Astrocyte (in vitro differentiated cells and primary cell): ENCODE results near the gene OSBP2. TPM values are rescaled to one million over a fixed set of nuclear protein-coding genes. Genes with fewer than 3 reads are reported as not detected.

Source experiments
- DNase-seq: peaks from one replicate; pipeline ENCODE4 v3.0.0-alpha.2; 2010; ENCODE audit warnings: low read depth
- FAIRE-seq: peaks from 2 replicates; lab custom pipeline; 2011; peaks lifted over from hg19 to GRCh38; lab: Jason Lieb, UNC
- H2AFZ ChIP-seq: 2 replicates; pipeline ENCODE4 v1.6.0; 2012; ENCODE audit warnings: low read depth, low read length, inconsistent platforms
- H3K27ac ChIP-seq: 2 replicates; pipeline ENCODE4 v1.5.1; 2011; ENCODE audit warnings: low read depth, low read length, inconsistent platforms
- H3K27me3 ChIP-seq: 2 replicates; pipeline ENCODE4 v1.6.0; 2011; ENCODE audit warnings: low read length, inconsistent platforms; ENCODE audit not compliant: insufficient read depth
- H3K36me3 ChIP-seq: 2 replicates; pipeline ENCODE4 v1.5.1; 2011; ENCODE audit warnings: low read length, inconsistent platforms; ENCODE audit not compliant: insufficient read depth
- H3K4me1 ChIP-seq: 2 replicates; pipeline ENCODE4 v1.5.1; 2011; ENCODE audit warnings: low read length, inconsistent platforms; ENCODE audit not compliant: insufficient read depth
- H3K4me2 ChIP-seq: 2 replicates; pipeline ENCODE4 v1.6.0; 2012; ENCODE audit warnings: low read length, inconsistent platforms
- H3K4me3 ChIP-seq: 2 replicates; pipeline ENCODE4 v1.5.1; 2011; ENCODE audit warnings: low read depth, mild to moderate bottlenecking, low read length, inconsistent platforms; ENCODE audit not compliant: insufficient read depth
- H3K79me2 ChIP-seq: 2 replicates; pipeline ENCODE4 v1.6.0; 2012; ENCODE audit warnings: mild to moderate bottlenecking, low read length, inconsistent platforms; ENCODE audit not compliant: insufficient read depth
- H3K9ac ChIP-seq: 2 replicates; pipeline ENCODE4 v1.6.0; 2012; ENCODE audit warnings: mild to moderate bottlenecking, low read length, inconsistent platforms
- H3K9me3 ChIP-seq: 2 replicates; pipeline ENCODE4 v1.5.1; 2012; ENCODE audit warnings: low read depth, mild to moderate bottlenecking, low read length, inconsistent platforms; ENCODE audit not compliant: insufficient read depth
- H4K20me1 ChIP-seq: 2 replicates; pipeline ENCODE4 v1.6.0; 2012; ENCODE audit warnings: low read length, inconsistent platforms; ENCODE audit not compliant: insufficient read depth
- H3K27ac Mint-ChIP-seq: one replicate; pipeline ENCODE4 v1.8.0; 2021; ENCODE audit warnings: mild to moderate bottlenecking, mixed read lengths; ENCODE audit not compliant: unreplicated experiment
- H3K27me3 Mint-ChIP-seq: one replicate; pipeline ENCODE4 v1.8.0; 2021; ENCODE audit warnings: low read depth, mixed read lengths; ENCODE audit not compliant: unreplicated experiment
- H3K36me3 Mint-ChIP-seq: one replicate; pipeline ENCODE4 v1.8.0; 2021; ENCODE audit warnings: low read depth, mixed read lengths; ENCODE audit not compliant: unreplicated experiment
- H3K4me1 Mint-ChIP-seq: one replicate; pipeline ENCODE4 v1.8.0; 2021; ENCODE audit warnings: low read depth, mixed read lengths; ENCODE audit not compliant: unreplicated experiment
- H3K4me3 Mint-ChIP-seq: one replicate; pipeline ENCODE4 v1.8.0; 2021; ENCODE audit warnings: mild to moderate bottlenecking, moderate library complexity, mixed read lengths; ENCODE audit not compliant: unreplicated experiment
- H3K9me3 Mint-ChIP-seq: one replicate; pipeline ENCODE4 v1.8.0; 2021; ENCODE audit warnings: mild to moderate bottlenecking, mixed read lengths; ENCODE audit not compliant: unreplicated experiment
- CTCF ChIP-seq: IDR thresholded peaks from 2 replicates; pipeline ENCODE4 v1.5.1; 2011; ENCODE audit warnings: low read depth, mild to moderate bottlenecking, inconsistent platforms, low read length, moderate library complexity; ENCODE audit not compliant: insufficient read depth
- EZH2 ChIP-seq: IDR thresholded peaks from 2 replicates; pipeline ENCODE4 v1.6.1; 2012; ENCODE audit warnings: mild to moderate bottlenecking, low read length, inconsistent platforms; ENCODE audit not compliant: insufficient read depth
- total RNA-seq: library from RNA; stranded (reverse); gene quantifications from 2 replicates; pipeline ENCODE4 v1.2.1, GENCODE V29; 2021

Gene OSBP2
- total RNA-seq, 1 donor from 2014 or later: 0.48 TPM

DNA sequence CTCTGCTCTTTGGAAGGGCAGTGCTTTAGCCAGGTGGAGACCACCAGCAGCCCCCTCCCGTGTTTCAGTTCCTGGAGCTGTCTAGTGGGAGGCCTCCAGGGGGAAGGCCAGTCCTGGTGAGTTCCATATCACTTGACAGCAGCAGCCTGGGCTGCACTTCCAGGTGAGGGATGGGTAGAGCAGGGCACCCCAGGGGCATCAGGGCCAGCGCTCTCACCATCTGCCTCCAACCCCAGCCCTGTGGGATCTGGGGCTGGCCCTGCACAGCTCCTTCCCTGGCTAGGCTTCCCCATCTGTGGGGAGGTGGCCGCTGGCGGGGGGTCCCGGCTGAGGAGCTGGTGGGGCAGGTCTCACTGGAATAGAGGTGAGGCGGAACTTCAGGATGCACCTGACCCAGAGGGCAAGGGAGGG lies 213.4 kb downstream of the OSBP2 start:
- Histone ChIP-seq H3K9me3 (no peaks in the 10 kb centered on the region), H3K36me3 (no peaks in the 10 kb centered on the region), H3K27me3 (no peaks in the 10 kb centered on the region), H2AFZ (no peak overlapping the region), H3K4me2 (no peak overlapping the region), H3K79me2 (no peaks in the 10 kb centered on the region), H3K27ac (no peak overlapping the region), H3K4me3 (no peak overlapping the region), H3K4me1 (no peaks in the 10 kb centered on the region), H4K20me1 (no peaks in the 10 kb centered on the region), H3K9ac (no peak overlapping the region)
- H3K27me3 Mint-ChIP-seq: no peaks in the 10 kb centered on the region
- TF ChIP-seq CTCF (no peak), EZH2 (no peak)
- H3K4me1 Mint-ChIP-seq: no peaks in the 10 kb centered on the region
- FAIRE-seq: no peak
- no peaks in the 10 kb centered on the region for H3K9me3 Mint-ChIP-seq
- DNase-seq: no peak
- H3K27ac Mint-ChIP-seq: no peak overlapping the region
- no peak overlapping the region for H3K4me3 Mint-ChIP-seq
- peaks cover 19% of the 10 kb centered on the region for H3K36me3 Mint-ChIP-seq

DNA sequence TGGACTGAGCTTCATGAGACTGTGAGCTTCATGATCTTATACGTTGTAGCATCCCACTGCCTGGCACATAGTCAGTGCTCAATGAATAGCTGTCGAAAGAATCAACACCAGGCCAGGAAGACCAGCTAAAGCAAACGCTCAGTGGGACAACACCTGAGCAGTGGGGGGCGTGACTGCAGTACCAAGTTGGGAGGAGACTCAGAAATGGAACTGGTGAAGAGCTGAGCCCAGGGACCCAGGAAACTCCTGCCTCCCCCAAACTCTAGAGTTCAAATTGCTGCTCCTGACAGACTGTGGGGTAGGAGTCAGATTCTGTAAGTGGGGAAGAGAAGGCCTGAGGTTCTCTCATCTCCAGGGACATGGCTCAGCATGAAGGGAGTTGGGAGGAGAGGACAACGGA lies 214.6 kb downstream of the OSBP2 start:
- Histone ChIP-seq H3K27ac (no peak overlapping the region), H4K20me1 (no peaks in the 10 kb centered on the region), H2AFZ (no peak overlapping the region), H3K4me3 (no peak overlapping the region), H3K4me2 (no peak overlapping the region), H3K27me3 (no peaks in the 10 kb centered on the region), H3K36me3 (no peaks in the 10 kb centered on the region), H3K4me1 (no peaks in the 10 kb centered on the region), H3K79me2 (no peaks in the 10 kb centered on the region), H3K9ac (no peak overlapping the region), H3K9me3 (no peaks in the 10 kb centered on the region)
- H3K9me3 Mint-ChIP-seq: no peaks in the 10 kb centered on the region
- FAIRE-seq (no peak), DNase-seq (no peak)
- no peak for TF ChIP-seq CTCF
- no peak for TF ChIP-seq EZH2
- no peaks in the 10 kb centered on the region for H3K27me3 Mint-ChIP-seq
- H3K27ac Mint-ChIP-seq: no peak overlapping the region
- H3K4me3 Mint-ChIP-seq: no peak overlapping the region
- no peaks in the 10 kb centered on the region for H3K4me1 Mint-ChIP-seq
- H3K36me3 Mint-ChIP-seq: peaks cover 11% of the 10 kb centered on the region

DNA sequence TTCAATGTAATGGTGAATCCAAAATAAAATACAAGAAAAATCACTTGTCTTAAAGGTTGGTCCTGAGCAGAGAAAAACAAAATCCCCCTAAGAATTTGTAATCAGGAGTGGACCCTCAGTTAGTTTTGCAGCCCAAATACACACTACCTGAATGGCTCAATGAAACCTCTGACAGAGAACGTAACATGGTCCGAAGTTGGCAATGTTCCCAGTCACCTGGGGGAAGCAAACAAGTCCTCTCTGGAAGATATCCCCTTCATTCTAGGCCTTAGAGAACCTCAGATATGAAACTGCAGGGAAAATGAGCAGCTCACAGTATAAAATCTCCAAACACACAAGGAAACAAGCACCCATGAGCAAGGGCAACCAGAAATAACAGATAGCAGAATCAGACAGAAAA lies 215.7 kb downstream of the OSBP2 start:
- Histone ChIP-seq H2AFZ (no peak overlapping the region), H4K20me1 (no peaks in the 10 kb centered on the region), H3K36me3 (no peaks in the 10 kb centered on the region), H3K27me3 (no peaks in the 10 kb centered on the region), H3K4me1 (no peaks in the 10 kb centered on the region), H3K79me2 (no peaks in the 10 kb centered on the region), H3K9me3 (no peaks in the 10 kb centered on the region), H3K9ac (no peak overlapping the region), H3K4me2 (no peak overlapping the region), H3K4me3 (no peak overlapping the region), H3K27ac (no peak overlapping the region)
- Mint-ChIP-seq H3K9me3 (no peaks in the 10 kb centered on the region), H3K27me3 (no peaks in the 10 kb centered on the region), H3K4me3 (no peak overlapping the region), H3K36me3 (peaks cover 13% of the 10 kb centered on the region), H3K27ac (no peak overlapping the region), H3K4me1 (no peaks in the 10 kb centered on the region)
- no peak for FAIRE-seq
- DNase-seq: no peak
- TF ChIP-seq CTCF: no peak
- TF ChIP-seq EZH2: no peak
